Measurements from ENCODE around the gene DIS3L2. TPM values are rescaled to one million over a fixed set of nuclear protein-coding genes. Genes with fewer than 3 reads are reported as not detected.

DIS3L2 gene
- total RNA-seq, 4 donors from 2014 or later, result 40.6 to 105 (median 43.9) TPM

DNA sequence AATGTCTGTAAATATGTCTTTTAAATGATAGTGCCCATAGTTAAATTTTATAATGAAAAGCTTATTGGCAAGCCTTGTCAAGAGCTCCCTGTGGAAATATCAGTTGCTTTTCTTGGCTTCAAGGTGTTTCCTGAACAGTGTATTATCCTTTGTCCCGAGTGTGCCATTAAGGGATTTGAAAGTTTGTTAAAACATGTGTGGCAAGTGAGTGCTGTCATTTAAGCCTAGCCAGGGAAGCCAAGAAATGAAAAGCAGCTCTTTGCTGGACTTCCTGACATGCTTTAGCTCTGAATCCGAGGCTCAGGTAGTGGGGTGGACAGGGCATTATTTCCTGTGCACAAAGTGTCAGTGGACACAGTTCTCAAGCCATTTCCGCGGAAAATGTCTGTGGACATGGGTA lies 111.5 kb downstream of the DIS3L2 start:
- H3K36me3 ChIP-seq, result no peaks in the 10 kb centered on the region
- H3K9me3 ChIP-seq, result no peaks in the 10 kb centered on the region
- no peak for DNase-seq (ENCODE audit: low spot score in 2 of 2)
- no peak overlapping the region for H3K27ac ChIP-seq
- no peak overlapping the region for H3K4me3 ChIP-seq
- no peak for TF ChIP-seq POLR2A (IDR thresholded peaks at IDR 0.05)
- no peak for TF ChIP-seq EP300 (IDR thresholded peaks at IDR 0.05)
- no peak for TF ChIP-seq POLR2AphosphoS5 (IDR thresholded peaks at IDR 0.05)
- TF ChIP-seq, protein P1, sequence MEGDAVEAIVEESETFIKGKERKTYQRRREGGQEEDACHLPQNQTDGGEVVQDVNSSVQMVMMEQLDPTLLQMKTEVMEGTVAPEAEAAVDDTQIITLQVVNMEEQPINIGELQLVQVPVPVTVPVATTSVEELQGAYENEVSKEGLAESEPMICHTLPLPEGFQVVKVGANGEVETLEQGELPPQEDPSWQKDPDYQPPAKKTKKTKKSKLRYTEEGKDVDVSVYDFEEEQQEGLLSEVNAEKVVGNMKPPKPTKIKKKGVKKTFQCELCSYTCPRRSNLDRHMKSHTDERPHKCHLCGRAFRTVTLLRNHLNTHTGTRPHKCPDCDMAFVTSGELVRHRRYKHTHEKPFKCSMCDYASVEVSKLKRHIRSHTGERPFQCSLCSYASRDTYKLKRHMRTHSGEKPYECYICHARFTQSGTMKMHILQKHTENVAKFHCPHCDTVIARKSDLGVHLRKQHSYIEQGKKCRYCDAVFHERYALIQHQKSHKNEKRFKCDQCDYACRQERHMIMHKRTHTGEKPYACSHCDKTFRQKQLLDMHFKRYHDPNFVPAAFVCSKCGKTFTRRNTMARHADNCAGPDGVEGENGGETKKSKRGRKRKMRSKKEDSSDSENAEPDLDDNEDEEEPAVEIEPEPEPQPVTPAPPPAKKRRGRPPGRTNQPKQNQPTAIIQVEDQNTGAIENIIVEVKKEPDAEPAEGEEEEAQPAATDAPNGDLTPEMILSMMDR (IDR thresholded peaks at IDR 0.05), result no peak
- no peaks in the 10 kb centered on the region for H3K27me3 ChIP-seq
- 59% methylated on average over 4 of the region's 4 CpGs for WGBS
- H3K4me1 ChIP-seq, result peaks cover 20% of the 10 kb centered on the region

DNA sequence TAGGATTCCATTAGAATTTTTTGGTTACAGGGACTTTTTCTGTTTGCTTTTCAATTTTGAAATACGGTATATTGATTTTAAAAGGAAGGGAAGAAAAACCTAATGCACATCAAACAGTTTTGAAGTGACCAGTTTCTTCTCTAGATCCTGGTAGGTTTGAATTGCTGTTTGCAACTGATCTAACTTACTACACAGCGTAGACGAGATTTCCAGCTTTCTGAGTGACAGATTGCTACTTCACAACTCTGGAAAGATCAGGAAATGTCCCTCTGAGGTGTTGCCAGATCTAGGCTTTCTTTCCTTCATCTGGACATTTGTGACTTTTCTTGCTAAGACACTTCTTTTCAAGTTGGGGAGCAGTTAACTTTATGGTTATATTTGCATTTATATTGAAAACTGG lies 112.2 kb downstream of the DIS3L2 start:
- no peak overlapping the region for H3K4me3 ChIP-seq
- WGBS, result 71% methylated on average over 3 of the region's 3 CpGs
- no peak overlapping the region for H3K27ac ChIP-seq
- DNase-seq (ENCODE audit: low spot score in 2 of 2), result no peak
- TF ChIP-seq EP300 (IDR thresholded peaks at IDR 0.05) (no peak), POLR2AphosphoS5 (IDR thresholded peaks at IDR 0.05) (no peak), POLR2A (IDR thresholded peaks at IDR 0.05) (no peak)
- TF ChIP-seq, protein P1 (IDR thresholded peaks at IDR 0.05), result no peak
- H3K4me1 ChIP-seq, result peaks cover 20% of the 10 kb centered on the region
- no peaks in the 10 kb centered on the region for H3K27me3 ChIP-seq
- H3K9me3 ChIP-seq, result no peaks in the 10 kb centered on the region
- no peaks in the 10 kb centered on the region for H3K36me3 ChIP-seq

DNA sequence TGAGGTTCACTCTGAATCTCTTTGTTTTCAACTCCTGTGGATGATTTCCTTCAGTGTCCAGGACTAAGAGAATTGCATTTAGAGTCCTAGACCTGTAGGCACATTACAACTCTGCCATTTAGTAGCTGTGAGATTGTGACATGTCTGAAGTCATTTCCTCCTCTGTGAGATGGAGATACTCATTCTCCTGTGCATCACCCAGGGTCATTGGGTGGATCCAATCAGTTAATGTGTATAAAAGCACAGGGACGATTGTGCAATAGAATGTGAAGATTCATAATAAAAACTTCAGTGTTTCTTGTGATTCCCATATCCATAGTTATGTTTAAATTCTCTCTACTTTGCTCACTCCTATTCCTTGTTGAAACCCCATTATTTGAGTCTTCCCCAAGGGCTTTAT lies 113.6 kb downstream of the DIS3L2 start:
- peaks cover 11% of the 10 kb centered on the region for H3K4me1 ChIP-seq
- H3K4me3 ChIP-seq, result no peak overlapping the region
- 54% methylated on average over 1 of the region's 1 CpG for WGBS

GRCh38 chr2:232075859-232076258 lies 114.3 kb downstream of the DIS3L2 start:
- no peak overlapping the region for H3K27ac ChIP-seq
- TF ChIP-seq POLR2A (IDR thresholded peaks at IDR 0.05), result no peak
- TF ChIP-seq POLR2AphosphoS5 (IDR thresholded peaks at IDR 0.05), result no peak
- no peak for TF ChIP-seq EP300 (IDR thresholded peaks at IDR 0.05)
- TF ChIP-seq, protein P1 (IDR thresholded peaks at IDR 0.05), result no peak
- peaks cover 11% of the 10 kb centered on the region for H3K4me1 ChIP-seq
- H3K4me3 ChIP-seq, result no peak overlapping the region
- H3K36me3 ChIP-seq, result no peaks in the 10 kb centered on the region
- WGBS, result 100% methylated on average over 1 of the region's 1 CpG
- no peaks in the 10 kb centered on the region for H3K27me3 ChIP-seq
- H3K9me3 ChIP-seq, result no peaks in the 10 kb centered on the region
- DNase-seq (ENCODE audit: low spot score in 2 of 2), result no peak

More for the DNA sequence above, 113.6 kb downstream of the DIS3L2 start:
- H3K27me3 ChIP-seq, result no peaks in the 10 kb centered on the region
- H3K27ac ChIP-seq, result no peak overlapping the region
- H3K36me3 ChIP-seq, result no peaks in the 10 kb centered on the region
- H3K9me3 ChIP-seq, result no peaks in the 10 kb centered on the region
- no peak for DNase-seq (ENCODE audit: low spot score in 2 of 2)
- TF ChIP-seq POLR2AphosphoS5 (IDR thresholded peaks at IDR 0.05) (no peak), POLR2A (IDR thresholded peaks at IDR 0.05) (no peak), EP300 (IDR thresholded peaks at IDR 0.05) (no peak)
- TF ChIP-seq, protein P1 (IDR thresholded peaks at IDR 0.05), result no peak

- peaks cover 11% of the 10 kb centered on the region for H3K4me1 ChIP-seq
- no peak for TF ChIP-seq POLR2A (IDR thresholded peaks at IDR 0.05)
- TF ChIP-seq POLR2AphosphoS5 (IDR thresholded peaks at IDR 0.05), result no peak
- TF ChIP-seq EP300 (IDR thresholded peaks at IDR 0.05), result no peak
- TF ChIP-seq, protein P1 (IDR thresholded peaks at IDR 0.05), result no peak
- WGBS, result 91% methylated on average over 1 of the region's 1 CpG
- DNase-seq (ENCODE audit: low spot score in 2 of 2), result no peak
- no peak overlapping the region for H3K4me3 ChIP-seq
- no peak overlapping the region for H3K27ac ChIP-seq
- no peaks in the 10 kb centered on the region for H3K36me3 ChIP-seq
- no peaks in the 10 kb centered on the region for H3K27me3 ChIP-seq
- no peaks in the 10 kb centered on the region for H3K9me3 ChIP-seq
Measured at GRCh38 chr2:232076272-232076671, 114.8 kb downstream of the DIS3L2 start.
